ENCODE measurements around the gene MTG1.

Gene MTG1

GRCh38 chr10:133445751-133446708, 52.1 kb downstream of the MTG1 start:
- DNase-seq = no peak

GRCh38 chr10:133446979-133447378, 53.0 kb downstream of the MTG1 start:
- no peak for DNase-seq

- DNase-seq = no peak
These were observed 54.2 kb downstream of the MTG1 start for GRCh38 chr10:133448120-133448519.

GRCh38 chr10:133451346-133451745, 57.4 kb downstream of the MTG1 start:
- no peak for DNase-seq

GRCh38 chr10:133452453-133452852, 58.5 kb downstream of the MTG1 start:
- no peak for DNase-seq

GRCh38 chr10:133453516-133454203, 59.7 kb downstream of the MTG1 start, which contains the start of gene SCART1:
TSS of gene SCART1 (plus strand) at chr10:133453945. CDS start at chr10:133453998, 53 bp downstream.
- no peak for DNase-seq

- no peak for DNase-seq
These were observed 60.4 kb downstream of the MTG1 start for GRCh38 chr10:133454204-133454893.

GRCh38 chr10:133455196-133455595, 61.2 kb downstream of the MTG1 start:
- DNase-seq = no peak

GRCh38 chr10:133455611-133456031, 61.7 kb downstream of the MTG1 start:
- no peak for DNase-seq

GRCh38 chr10:133456041-133456951, 62.3 kb downstream of the MTG1 start:
- no peak for DNase-seq

GRCh38 chr10:133457100-133457841, 63.3 kb downstream of the MTG1 start:
- no peak for DNase-seq

- DNase-seq = no peak
These were observed 64.2 kb downstream of the MTG1 start for GRCh38 chr10:133458021-133458709.

- DNase-seq = no peak
These were observed 64.9 kb downstream of the MTG1 start for GRCh38 chr10:133458710-133459453.

GRCh38 chr10:133459454-133460207, 65.7 kb downstream of the MTG1 start:
- no peak for DNase-seq

- DNase-seq = no peak
These were observed 66.3 kb downstream of the MTG1 start for GRCh38 chr10:133460208-133460769.

- DNase-seq = no peak
These were observed 67.1 kb downstream of the MTG1 start for GRCh38 chr10:133461027-133461426.

- DNase-seq = no peak
These were observed 67.9 kb downstream of the MTG1 start for GRCh38 chr10:133461841-133462240.

Data from nucleus accumbens (tissue), 56 donors.